NCI-H2107 treated with DMSO at 0.1 percent for 48 hours (cell line): ENCODE results near the gene EEF1AKMT2.

Experiments
- DNase-seq: peaks from one replicate; lab custom pipeline; 2025; ENCODE audit not compliant: unreplicated experiment; lab: John Stamatoyannopoulos, UW

Gene EEF1AKMT2

DNA sequence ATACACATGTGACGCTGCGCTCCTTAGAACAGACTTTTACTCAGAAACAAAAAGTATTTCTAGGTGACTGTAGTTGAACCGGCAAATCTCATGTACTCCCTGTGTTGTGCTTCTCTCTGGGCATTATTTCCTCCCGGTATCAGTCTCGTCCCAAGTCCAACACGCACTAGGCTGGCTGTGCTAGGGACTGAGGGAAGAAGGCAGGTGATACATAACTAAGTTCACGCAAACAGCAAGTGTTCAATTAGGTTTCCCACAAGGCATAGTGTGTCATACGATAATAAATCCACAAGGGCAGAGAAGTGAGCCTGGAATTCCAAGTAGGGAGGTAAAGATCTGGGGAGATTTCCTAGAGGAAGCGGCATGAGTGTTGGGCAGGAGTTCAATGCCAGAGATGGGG is 67.9 kb downstream of the EEF1AKMT2 start:
- DNase-seq, result no peak

DNA sequence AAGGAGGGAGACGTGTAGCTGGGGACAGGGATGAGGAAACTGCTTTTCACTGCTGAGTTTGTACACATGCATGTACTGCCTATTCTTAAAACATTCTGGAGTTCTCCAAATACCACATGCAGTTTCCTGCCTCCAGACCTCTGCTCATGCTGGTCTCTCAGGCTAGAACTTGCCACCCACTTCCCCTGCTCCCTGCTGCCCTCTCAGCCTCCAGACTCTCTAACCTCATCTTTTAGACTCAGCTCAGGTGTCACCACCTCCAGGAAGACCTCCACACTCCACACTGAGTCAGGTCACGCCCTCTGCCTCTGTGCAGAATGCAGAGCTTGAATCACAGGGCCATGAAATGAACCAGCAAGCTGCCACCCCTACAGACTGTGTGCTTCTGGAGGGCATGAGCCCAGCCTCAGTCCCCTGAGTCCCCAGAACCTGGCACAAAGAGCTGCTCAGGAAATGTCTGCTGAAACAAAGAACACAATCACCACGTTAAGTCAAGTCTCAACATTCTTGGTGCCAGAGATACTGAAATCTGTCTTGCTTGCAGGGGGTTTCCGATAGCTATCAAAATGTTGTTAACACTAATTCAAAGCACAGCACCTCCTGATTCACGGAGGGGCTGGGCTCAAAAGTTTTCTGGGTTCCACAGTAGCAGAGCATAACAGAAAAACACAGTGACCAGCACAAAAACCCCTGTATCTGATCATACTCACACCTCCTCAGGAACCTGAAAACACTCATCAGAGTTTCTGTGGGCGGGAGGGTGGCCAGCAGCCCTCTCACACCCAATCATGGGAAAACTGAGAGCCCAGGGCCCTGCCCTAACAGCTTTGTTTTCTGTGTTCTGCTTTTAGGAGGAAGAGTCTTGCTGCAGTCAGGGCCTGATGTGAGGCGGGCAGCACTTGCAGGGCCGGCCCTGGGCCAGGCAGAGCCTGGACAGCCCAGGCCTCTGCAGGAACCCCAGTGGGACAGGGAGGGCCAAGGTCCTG is 68.6 kb downstream of the EEF1AKMT2 start:
- no peak for DNase-seq

DNA sequence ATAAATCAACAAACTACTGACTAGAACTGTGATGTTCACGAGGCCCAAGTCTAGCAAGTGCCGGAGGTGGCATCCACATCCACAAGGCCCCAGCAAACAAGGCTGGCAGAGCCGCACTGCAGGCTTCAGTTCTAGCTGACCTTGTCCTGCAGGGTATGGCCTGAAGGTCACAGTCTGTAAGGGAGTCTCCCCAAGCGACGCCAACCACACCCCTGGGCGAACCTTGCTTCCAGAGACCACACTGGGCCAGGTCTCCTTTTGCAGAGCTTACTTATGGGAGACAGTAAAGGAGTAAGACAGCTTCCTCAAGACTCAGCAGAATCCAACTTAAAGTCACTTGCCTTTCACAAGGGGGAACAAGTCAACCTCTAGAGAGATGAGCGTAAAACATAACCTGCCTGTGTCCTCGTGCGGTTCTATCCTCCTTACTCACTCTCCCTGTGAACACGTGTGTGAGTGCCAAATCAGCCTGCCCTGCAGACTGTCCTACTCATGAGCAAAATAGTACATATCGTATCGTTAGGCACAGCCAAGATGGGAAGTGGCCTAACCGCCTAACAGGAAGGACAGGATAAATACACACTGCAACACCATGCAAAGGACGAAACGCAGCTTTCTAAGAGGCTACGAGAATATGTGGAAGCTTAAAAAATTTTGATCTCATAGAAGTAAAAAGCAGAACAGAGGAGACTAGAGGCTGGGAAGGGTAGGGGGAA is 70.2 kb downstream of the EEF1AKMT2 start:
- DNase-seq, result no peak

DNA sequence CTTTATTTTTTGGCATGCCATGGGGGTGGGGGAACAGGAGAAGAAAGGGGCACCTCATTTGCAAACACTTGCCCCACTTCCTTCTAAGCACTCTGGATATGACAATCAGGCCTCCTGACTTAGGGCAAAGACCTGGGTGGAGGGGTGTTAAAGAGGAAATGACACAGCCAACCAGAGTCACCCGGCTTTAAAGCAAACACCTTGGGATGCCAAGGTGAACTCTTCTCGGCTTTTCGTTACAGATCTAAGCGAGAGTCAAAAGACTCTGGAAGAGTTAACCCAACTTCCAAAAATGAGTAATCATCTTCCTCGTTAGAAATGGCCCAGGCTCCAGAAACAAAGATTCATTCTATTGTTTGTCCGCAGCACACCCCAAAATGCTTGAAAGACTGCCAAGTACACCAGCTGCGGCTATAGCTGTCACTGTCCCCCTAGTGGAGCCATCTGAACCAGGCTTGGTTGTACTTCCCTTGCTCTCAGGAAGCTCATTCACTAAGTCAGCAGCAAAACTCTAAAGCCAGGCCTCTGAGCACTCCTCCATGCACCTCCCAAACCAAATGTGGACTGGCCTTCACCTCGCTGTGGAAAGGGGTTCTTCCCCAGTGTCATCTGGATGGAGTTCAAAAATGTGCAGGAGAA is 72.4 kb downstream of the EEF1AKMT2 start:
- no peak for DNase-seq

DNA sequence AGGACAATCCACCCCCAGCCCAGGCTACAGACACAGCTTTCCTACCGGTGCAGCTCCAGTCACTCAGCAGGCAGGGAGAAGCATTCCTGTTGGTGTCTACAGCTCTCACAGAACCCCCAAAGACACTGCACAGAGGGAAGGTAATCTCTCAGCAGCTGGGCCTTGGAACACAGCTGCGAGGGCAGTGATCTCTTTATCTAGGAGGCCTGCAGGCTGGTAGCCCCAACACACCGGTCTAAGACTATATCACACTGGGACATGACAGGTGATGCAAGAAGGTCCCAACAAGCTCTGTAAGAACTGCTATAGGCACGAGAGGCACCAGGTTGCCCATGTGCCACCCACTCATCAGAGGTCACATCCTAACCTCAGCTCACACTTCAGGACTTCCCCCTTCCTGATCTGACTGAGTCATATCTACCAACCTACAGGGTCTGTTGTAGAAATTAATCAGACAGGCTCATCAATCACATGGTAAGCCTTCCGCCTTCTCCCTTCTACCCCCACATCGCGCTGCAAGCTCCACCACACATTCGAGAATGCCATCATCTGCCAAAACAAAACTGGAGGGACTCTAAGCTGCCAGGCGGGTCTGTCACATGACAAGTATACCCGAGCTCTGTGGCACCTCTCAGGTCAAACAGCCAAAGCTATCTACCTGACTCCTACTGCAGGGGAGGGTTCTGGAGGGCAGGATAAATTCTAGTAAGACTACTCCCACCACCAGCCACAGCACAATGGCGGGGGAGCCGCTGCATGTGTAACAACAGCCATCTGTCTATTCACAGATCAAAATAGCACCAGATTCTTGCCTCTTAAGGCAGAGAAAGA is 73.6 kb downstream of the EEF1AKMT2 start:
- DNase-seq, result peak; percentile 20

DNA sequence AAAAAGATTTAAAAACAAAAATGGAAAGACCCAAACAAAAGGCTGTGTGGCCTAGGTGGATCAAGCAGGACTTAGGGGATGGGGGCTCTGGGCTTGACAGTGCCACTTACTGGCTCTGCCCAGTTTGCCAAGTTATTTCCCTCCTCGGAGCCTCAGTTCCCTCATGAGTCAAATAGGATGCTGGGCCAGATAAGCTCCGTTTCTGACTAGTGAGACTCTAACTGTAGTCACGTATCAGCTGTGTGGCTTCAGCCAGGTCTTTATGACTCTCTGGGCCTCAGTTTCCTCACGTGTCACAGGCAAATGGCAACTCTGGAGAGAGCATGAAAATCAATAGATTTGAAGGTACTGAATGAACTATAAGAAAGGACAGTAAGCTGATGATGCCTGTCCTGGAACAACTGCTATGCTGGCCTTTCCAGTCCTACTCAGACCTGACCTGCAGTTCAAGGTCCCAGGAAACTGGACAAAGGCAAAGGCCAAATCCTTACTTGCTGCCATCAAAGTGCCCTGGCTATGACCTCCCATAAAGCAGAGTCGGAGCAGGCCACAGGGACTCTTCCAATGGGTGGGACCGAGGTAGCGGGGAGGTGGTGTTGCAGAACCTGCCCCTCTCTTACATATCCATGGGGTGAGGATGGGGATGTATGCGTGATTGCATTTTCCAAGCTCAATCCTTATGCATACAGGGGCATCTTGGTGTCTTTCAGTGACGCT is 74.5 kb downstream of the EEF1AKMT2 start:
- no peak for DNase-seq

DNA sequence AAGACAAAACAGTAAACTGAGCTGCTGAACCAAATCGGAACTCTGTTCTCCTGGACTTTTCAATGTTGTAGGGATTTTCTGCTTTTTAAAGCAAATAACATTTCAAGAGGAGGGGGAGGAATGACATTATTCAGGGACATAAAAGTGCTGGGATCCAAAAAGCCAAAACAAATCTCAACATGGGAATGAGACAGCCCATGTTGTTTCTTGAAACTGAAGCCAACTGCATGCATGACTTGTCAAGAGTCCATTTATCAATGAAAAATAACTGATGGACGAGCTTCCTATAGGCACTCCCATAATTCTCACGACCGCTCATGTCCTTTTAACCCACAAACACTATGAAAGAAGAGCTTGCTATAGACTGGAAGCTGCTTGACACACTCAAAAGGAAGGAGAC is 75.3 kb downstream of the EEF1AKMT2 start:
- DNase-seq, result no peak

DNA sequence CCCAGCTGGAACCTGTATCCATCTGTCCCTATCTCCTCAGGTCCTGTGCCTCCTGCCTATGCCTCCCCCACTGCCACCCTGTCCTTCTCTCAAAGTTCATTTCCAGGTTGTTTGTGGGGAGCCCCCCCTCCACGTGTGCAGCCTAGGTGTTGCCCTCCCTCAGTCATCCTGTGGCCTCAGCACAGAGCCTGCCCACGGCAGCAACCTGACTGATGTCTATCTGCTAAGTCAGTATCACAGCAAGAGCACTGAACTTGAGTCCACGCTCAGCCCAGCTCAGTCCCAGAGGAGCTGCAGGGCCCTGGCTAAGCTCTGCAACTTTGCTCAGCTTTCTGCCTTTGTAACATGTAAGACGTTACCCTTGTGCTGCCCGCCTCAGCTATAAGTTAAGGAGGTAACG is 76.2 kb downstream of the EEF1AKMT2 start:
- DNase-seq, result no peak

DNA sequence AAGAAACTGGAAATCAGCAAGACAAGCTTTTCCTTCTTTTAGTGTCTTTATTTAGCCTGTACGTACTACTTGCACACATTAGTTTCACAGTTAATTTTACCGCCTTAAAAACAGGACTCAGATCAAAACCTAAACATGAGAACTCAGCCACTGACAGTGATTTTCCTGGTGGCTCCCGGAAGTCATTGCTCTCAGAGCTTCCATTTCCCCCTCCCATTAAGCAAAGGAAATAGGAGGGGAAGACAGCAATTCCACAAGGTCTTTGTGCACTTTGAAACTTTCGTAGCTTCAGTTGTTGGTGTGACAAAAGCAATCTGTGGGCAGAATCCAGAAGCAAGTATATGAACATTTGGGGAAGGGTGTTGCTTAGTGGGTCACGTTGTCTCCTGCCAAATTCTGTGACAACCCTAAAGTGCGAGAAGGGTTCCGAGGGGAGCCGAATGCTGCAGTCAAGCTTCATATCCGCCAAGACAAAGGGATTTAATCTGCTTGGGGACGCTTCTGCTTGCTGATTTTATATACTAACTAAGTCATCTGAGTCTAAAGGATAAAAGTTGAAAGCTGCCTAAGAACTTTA is 77.9 kb downstream of the EEF1AKMT2 start:
- no peak for DNase-seq

DNA sequence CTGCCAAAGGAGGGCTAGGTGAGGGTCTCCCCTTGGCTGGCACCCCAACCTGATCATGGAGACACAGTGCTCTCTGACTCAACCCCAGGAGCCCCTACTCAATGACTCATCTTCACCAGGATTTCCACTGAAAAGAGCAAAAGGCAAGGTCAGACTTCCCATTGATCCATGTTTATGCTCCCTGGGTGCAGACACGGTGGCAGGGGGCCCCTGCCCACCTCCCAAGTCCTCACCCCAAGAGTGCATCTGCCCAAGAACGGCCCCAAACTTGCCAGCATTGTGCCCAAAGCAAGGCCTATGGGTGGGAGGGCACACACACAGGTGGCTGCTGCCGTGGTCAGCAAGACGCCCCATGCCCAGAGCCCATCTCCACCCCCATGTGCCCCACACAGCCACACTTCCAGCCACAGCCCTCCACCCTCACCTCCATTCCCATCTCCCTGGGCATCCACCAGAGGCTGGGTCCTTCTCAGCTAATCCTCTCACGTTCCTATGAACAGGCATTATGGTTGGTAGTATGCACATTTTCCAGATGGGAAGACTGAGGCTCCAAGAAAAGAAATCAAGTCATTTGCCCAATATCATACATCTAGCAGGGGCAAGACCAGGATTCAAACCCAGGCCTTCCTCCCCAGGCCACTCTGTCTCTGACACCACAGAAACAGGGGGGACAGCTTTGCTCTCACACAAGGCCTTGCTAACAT is 78.8 kb downstream of the EEF1AKMT2 start:
- DNase-seq, result no peak

DNA sequence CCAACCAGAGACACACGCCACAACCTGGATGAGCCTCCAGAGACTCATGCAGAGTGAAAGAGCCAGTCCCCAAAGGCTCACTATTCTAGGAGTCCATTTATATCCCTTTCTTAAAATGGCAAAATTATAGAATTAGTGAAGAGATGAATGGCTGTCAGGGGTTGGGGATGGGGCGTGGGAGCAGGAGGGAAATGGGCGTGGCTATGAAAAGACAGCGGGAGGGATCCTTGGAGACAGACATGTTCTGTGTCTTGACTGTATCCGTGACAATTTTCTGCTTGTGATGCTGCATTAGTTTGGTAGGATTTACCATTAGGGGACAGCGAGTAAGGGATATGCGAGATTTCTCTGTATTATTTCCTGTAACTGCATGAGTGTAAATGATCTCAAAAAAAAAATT is 80.5 kb downstream of the EEF1AKMT2 start:
- no peak for DNase-seq

DNA sequence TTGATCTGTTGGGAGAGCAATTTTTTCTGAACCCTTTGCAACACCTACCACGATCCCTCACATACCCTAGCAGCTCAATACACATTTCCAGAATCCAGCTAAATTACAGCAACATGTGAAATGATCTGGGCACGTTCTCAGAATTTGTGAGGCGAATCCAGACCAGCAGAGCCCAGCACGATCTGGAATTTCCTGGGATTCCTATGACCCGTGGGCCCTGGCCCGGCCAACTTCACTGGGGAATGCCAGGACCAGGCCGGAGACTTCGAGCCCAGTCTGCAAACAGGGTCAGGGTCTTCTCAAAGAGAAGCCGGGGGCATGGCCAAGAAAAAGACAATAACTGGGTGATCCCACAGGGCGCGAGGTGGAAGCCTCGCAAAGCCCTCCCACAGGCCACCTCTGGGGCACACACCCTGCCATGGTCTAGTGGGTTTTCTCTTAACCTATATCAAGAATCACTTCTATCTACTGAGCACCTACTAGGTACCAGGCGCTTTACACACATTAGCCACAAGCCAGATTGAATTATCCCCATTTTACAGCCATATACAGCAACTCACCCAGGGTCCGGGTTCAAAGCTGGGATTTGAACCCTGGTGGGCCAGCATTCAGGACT is 81.3 kb downstream of the EEF1AKMT2 start:
- no peak for DNase-seq

DNA sequence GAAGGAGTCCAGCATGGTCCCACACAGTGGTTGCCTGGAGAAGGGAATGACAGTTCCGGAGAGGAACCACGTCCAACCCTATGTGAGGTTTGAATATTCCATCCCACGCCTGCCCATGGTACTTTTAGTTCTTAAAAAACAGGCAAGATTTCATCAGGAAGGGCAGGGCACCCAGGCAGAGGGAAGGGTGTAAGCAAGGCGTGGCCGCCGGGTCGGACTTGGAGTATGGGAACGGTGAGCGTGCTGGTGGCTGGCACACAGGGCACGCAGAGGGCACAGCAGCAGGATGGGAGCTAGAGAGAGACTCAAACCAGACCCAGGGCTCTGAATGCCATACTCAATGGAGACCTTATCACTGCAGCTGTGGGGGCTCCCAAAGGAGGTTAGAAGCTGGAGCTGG is 81.8 kb downstream of the EEF1AKMT2 start:
- DNase-seq, result no peak

DNA sequence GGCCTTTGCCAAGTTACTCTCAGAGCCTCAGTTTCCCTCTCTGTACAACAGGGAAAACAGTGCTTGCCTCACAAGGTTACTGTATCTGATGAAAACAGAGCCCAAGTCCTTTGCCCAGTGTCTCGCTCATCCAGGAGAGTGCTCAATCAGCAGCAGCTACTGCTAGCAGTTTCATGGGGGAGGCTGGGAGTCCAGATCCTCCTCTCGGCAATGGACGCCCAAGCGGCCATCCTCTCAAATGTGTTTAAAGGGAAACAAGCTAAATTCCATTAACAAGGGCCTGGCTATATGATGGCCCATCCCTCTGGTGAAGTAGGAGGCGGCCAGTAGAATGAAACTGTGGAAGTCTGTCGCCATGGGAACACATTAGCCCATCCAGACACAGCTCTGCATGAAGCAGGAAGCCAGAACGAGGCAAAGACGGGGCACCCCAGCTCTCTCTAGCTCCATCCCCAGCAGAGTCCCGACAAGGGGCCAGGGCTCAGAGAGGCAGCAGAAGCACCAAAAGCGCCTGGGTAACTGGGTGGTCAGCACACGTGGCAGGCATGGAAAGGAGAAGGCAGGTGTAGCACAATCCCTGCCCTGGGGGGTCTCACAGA is 82.7 kb downstream of the EEF1AKMT2 start:
- DNase-seq, result no peak

DNA sequence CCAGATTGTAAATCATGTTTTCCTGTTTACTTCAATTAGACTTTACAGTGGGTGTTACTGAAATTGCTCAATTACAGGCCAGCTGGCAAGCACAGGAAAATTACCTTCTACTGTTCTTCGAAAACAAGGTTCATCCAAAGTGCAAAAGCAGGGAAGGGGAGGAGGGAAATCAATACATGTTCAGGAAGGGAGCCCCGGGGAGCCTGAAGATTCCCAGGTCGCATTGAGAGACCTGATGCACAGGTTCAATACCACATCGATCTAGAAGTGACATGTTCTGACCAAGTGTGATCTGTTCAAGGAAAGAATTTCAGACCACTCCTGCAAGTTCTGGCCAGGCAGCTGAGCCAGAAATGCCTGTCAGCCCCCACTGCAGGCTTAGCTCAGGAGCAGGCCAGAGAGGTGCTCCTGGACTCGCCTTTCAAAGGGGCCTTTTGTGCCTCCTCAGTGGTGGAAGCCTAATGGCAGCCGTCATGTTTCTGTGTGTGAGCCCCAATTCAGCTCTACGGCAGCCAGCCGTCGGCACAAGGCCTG is 83.4 kb downstream of the EEF1AKMT2 start:
- DNase-seq, result peak; percentile 70
